ENCODE results near the gene AMH.

GRCh38 chr19:2282062-2282861 is 33.1 kb downstream of the AMH start, which contains the start of gene PEAK3:
- TF ChIP-seq CTCF (IDR thresholded peaks at IDR 0.05) (no peak), EP300 (IDR thresholded peaks at IDR 0.05) (no peak), POLR2A (IDR thresholded peaks at IDR 0.05; ENCODE audit: low read depth) (no peak), POLR2AphosphoS5 (IDR thresholded peaks at IDR 0.05) (peak in 1 of 2 donors; percentile 62)
